Activated CD4-positive, alpha-beta T cell treated with anti-CD3 and anti-CD28 coated beads, Interleukin-2, amount 10 ng/mL, durations not matched to agents 7 days and 5 days (primary cell): Measurements from ENCODE around the gene TPRA1. TPM values are rescaled to one million over a fixed set of nuclear protein-coding genes. Genes with fewer than 3 reads are reported as not detected.

Experiments used
- CTCF ChIA-PET: fragments of 350-600 bp; sonication (Branson Sonifier 250); formaldehyde crosslinking; loops from one replicate; lab custom pipeline; 2021; ENCODE audit warnings: antibody characterized with exemption; lab: Charles Lee
- POLR2A ChIA-PET: fragments of 350-600 bp; sonication (Branson Sonifier 250); formaldehyde crosslinking; loops from one replicate; lab custom pipeline; 2021; ENCODE audit warnings: antibody characterized with exemption; lab: Charles Lee
- DNase-seq: peaks from one replicate; pipeline ENCODE4 v3.0.0-alpha.2; 2020
- H3K27ac Mint-ChIP-seq: one replicate; pipeline ENCODE4 v1.8.0; 2021; ENCODE audit warnings: mild to moderate bottlenecking, moderate library complexity, mixed read lengths
- H3K27me3 Mint-ChIP-seq: one replicate; pipeline ENCODE4 v1.8.0; 2021; ENCODE audit warnings: mixed read lengths
- H3K36me3 Mint-ChIP-seq: one replicate; pipeline ENCODE4 v1.8.0; 2021; ENCODE audit warnings: low read depth, mixed read lengths
- H3K4me1 Mint-ChIP-seq: one replicate; pipeline ENCODE4 v1.8.0; 2021; ENCODE audit warnings: mixed read lengths
- H3K4me3 Mint-ChIP-seq: one replicate; pipeline ENCODE4 v1.8.0; 2021; ENCODE audit warnings: mild to moderate bottlenecking, moderate library complexity, mixed read lengths
- H3K9me3 Mint-ChIP-seq: one replicate; pipeline ENCODE4 v1.8.0; 2021; ENCODE audit warnings: mixed read lengths
- total RNA-seq, 2 experiments: library from RNA; stranded (reverse); gene quantifications; one replicate each; pipeline ENCODE4 v1.2.3, GENCODE V29; 2021

TPRA1 gene
- total RNA-seq: 10 to 100 TPM; 27.1 to 30.6 TPM

DNA sequence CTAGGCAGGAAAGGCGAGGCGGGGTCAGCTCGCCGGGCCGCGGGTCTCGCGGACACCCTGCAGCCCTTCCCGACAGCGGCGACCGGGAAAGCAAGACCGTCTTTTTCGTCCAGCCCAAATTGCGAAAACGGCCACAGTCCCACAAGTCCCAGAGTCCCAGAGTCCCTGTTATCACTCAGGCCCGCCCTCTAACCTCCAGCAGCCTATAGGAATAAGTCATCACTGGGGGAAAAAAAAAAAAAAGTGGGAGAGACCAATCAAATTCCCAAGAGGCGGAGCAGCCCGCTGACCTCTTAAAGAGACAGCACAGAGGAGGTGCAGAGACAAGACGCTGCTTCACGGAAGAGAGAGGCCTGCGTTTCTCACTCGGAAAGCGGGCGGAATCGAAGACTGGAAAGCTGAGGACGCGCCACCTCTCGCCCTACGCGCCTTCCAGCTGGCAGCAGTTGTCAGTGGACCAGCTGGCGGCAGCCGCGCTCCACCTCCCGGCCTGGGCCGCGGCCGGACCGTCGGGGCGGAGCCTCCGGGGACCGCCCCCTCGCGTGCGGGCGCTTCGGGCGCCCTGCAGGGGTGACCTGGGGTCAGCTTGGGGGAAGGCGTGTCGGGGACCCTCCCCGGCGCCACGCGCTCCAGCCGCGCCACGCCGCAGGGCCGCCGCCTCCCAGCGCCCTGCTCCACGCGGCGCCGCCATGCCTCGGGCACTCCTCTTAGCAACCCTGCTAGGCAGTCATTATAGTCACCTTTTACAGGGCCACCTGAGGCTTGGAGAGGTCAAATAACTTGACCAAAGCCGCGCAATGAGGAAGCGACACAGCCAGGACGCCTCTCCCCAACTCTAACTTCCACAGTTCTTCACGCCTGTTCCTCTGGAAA, at the start of gene TPRA1:
TSS of gene TPRA1 (minus strand) at position 141 of the 873 bp plus-strand sequence. CDS start 10,587 bp downstream, outside the sequence.
- H3K27me3 Mint-ChIP-seq: no peaks in the 10 kb centered on the region
- H3K4me3 Mint-ChIP-seq: peak within 1 kb of the TSS; percentile 91
- no peaks in the 10 kb centered on the region for H3K36me3 Mint-ChIP-seq
- peak; percentile 90 for DNase-seq
- H3K4me1 Mint-ChIP-seq: peaks cover 35% of the 10 kb centered on the region
- CTCF ChIA-PET: interaction anchor here (0.8 to 1.5 kb wide), 2 partner anchors 16 to 43 kb away, joined by 3 to 8 read pairs; no protein-coding TSS in a partner anchor
- H3K27ac Mint-ChIP-seq: peak within 1 kb of the TSS; percentile 97
- H3K9me3 Mint-ChIP-seq: no peaks in the 10 kb centered on the region
- POLR2A ChIA-PET: interaction anchor here (1.1 kb wide), 1 partner anchor 16 kb away, joined by 3 read pairs; no protein-coding TSS in a partner anchor

DNA sequence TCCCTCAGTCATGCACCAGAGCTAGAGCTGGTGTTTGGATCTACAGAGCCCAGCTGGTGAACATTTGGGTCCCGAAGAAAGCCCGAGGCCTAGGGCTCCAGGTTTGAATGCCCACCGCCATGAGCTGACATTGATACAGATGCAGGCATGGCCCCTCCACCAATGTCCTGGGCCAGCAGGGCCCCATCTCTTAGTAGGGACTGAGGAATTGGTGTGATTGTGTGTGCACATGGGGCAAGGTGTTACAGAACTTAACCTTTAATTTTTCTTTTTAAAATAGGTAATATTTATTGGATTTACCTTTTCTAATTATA, 49.5 kb upstream of the TPRA1 start:
- H3K9me3 Mint-ChIP-seq: no peaks in the 10 kb centered on the region
- DNase-seq: no peak
- H3K4me3 Mint-ChIP-seq: no peak overlapping the region
- no peaks in the 10 kb centered on the region for H3K36me3 Mint-ChIP-seq
- H3K27me3 Mint-ChIP-seq: no peaks in the 10 kb centered on the region
- H3K4me1 Mint-ChIP-seq: peaks cover 18% of the 10 kb centered on the region
- ChIA-PET POLR2A (no interaction called here), CTCF (no interaction called here)
- no peak overlapping the region for H3K27ac Mint-ChIP-seq

DNA sequence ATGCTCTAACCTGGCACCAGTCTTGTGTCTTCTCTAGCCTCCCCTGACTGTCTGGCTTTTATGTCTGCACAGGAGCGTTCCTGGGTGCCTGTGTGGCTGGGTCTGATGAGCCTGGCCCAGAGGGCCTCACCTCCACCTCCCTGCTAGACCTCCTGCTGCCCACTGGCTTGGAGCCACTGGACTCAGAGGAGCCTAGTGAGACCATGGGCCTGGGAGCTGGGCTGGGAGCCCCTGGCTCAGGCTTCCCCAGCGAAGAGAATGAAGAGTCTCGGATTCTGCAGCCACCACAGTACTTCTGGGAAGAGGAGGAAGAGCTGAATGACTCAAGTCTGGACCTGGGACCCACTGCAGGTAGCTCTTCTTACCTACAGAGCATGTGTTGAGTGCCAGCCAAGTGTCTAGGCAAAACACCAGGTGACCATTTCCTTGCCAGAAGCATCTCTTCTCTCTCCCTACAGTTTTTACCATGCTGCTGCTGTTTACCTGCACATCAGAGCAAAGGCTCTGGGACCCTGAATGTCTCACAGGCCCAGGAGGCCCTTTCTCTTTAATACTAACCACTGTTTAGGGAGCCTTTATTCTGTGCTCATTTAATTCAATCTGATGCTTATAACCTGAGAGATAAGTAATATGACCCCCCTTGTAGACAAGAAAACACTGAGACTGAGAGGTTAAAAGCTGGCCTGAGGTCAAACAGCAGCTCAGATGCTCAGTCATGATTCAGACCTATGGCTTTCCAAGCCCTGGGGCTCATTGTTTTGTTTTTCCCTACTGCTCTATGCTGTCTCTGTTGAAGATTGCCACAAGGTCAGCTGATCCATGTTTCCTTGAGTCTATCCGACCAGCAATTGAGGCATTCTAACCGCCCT, 48.9 kb upstream of the TPRA1 start:
- H3K27me3 Mint-ChIP-seq: no peaks in the 10 kb centered on the region
- peaks cover 18% of the 10 kb centered on the region for H3K4me1 Mint-ChIP-seq
- H3K9me3 Mint-ChIP-seq: no peaks in the 10 kb centered on the region
- DNase-seq: no peak
- no peaks in the 10 kb centered on the region for H3K36me3 Mint-ChIP-seq
- no peak overlapping the region for H3K4me3 Mint-ChIP-seq
- ChIA-PET CTCF (no interaction called here), POLR2A (no interaction called here)
- no peak overlapping the region for H3K27ac Mint-ChIP-seq

DNA sequence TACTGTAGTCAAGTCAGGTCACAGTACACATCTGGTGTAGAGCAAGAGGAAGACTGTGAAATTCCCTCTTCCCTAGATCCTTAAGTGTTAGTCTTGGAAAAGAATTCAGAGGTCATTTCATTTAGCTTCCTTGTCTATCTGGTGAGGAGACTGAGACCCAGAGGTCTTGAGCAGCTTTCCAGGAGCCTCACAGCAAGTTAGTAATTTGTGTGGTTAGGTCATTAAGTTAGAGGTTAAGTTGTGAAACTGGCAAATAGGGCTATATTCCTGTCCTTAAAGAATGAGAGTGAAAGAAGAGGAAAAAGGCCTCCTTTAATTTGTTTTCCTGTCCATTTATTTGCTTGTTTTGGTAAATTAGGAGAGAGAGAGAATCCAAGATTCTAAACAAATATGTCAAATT, 47.4 kb upstream of the TPRA1 start:
- DNase-seq: no peak
- Mint-ChIP-seq H3K36me3 (no peaks in the 10 kb centered on the region), H3K27me3 (no peaks in the 10 kb centered on the region), H3K27ac (peak overlapping the region; percentile 44), H3K9me3 (no peaks in the 10 kb centered on the region), H3K4me3 (no peak overlapping the region), H3K4me1 (peaks cover 18% of the 10 kb centered on the region)
- POLR2A ChIA-PET: no interaction called here
- CTCF ChIA-PET: no interaction called here

DNA sequence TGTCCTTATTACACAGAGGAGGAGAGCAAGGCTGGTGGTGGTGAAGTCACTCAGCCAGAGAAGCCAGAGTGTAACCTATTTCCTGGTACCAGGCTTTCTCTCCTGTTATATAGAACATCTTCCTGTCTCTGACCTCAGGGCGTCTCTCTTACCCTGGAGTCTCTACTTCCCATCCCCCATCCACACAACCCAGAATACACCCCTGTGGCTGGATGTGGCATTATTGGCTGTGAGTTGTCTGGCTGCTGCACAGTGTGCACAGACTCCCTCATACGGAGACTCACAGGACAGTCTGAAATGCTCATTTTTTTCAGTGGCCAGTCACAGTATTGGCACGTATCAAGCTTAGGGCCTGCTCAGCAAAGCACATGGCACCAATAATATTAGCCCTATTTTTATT, 47.0 kb upstream of the TPRA1 start:
- Mint-ChIP-seq H3K27ac (peak overlapping the region; percentile 44), H3K27me3 (no peaks in the 10 kb centered on the region), H3K36me3 (no peaks in the 10 kb centered on the region), H3K4me3 (no peak overlapping the region), H3K4me1 (peaks cover 18% of the 10 kb centered on the region), H3K9me3 (no peaks in the 10 kb centered on the region)
- CTCF ChIA-PET: no interaction called here
- DNase-seq: peak; percentile 75
- POLR2A ChIA-PET: no interaction called here

DNA sequence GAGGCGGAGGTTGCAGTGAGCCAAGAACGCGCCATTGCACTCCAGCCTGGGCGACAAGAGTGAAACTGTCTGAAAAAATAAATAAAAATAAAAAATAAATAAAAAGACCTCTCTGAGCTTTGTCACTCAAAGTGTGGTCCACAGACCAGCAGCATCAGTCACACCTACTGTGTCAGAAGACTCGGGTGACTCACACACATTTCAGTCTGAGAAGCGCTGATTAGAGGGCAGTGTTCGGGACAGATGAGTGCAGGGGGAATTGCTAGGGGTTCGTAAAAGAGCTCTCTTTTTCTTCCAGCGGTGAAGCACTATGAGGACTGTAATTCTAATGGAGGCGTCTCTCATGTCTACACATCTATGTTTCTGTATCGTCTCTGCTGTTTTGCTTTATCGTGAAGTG, 44.1 kb upstream of the TPRA1 start:
- Mint-ChIP-seq H3K36me3 (peaks cover 7% of the 10 kb centered on the region), H3K4me1 (peaks cover 29% of the 10 kb centered on the region), H3K9me3 (no peaks in the 10 kb centered on the region), H3K4me3 (no peak overlapping the region), H3K27ac (no peak overlapping the region), H3K27me3 (peaks cover 25% of the 10 kb centered on the region)
- POLR2A ChIA-PET: no interaction called here
- DNase-seq: no peak
- CTCF ChIA-PET: no interaction called here

DNA sequence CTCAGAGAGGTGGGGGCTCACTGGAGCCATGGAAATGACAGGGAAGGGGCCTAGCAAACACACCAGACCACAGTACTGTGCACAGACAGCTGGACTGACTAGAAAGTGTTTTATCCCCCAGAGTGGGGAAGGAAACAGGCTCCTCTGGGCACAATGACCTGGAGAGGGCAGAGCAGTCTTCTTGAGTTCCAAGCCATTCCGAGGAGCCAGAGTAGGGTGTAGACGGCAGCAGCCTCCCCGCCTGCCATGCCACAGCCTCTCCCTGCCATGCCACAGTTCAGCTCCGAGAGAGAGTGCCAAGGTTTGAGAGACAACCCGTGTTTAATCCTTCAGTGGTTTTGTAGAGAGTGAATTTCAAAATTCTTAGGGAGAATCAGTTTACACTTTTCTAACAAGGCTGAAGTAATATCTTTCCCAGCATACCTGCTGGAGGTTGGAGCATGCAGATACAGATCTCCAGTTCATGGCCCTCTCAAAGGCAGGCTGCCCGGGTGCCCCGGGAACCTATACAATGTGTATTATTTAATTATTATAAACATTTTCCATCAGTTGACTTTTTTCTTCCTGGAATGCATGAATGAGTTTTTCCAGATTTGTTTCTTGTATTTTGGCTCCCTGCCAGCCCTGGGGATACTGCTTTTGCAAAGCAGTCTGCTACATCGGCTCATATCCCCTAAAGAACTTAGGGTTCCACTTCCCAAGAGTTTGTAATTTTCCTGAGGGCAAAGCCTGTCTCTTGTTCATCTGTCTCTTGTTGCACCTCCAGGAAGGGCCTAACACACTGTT, 41.7 kb upstream of the TPRA1 start:
- DNase-seq: no peak
- Mint-ChIP-seq H3K9me3 (no peaks in the 10 kb centered on the region), H3K4me3 (no peak overlapping the region), H3K4me1 (peaks cover 29% of the 10 kb centered on the region), H3K27ac (no peak overlapping the region), H3K36me3 (peaks cover 9% of the 10 kb centered on the region), H3K27me3 (peaks cover 43% of the 10 kb centered on the region)
- POLR2A ChIA-PET: no interaction called here
- CTCF ChIA-PET: interaction anchor here (0.7 to 2.3 kb wide), 2 partner anchors 21 to 55 kb away, joined by 3 to 4 read pairs; no protein-coding TSS in a partner anchor

DNA sequence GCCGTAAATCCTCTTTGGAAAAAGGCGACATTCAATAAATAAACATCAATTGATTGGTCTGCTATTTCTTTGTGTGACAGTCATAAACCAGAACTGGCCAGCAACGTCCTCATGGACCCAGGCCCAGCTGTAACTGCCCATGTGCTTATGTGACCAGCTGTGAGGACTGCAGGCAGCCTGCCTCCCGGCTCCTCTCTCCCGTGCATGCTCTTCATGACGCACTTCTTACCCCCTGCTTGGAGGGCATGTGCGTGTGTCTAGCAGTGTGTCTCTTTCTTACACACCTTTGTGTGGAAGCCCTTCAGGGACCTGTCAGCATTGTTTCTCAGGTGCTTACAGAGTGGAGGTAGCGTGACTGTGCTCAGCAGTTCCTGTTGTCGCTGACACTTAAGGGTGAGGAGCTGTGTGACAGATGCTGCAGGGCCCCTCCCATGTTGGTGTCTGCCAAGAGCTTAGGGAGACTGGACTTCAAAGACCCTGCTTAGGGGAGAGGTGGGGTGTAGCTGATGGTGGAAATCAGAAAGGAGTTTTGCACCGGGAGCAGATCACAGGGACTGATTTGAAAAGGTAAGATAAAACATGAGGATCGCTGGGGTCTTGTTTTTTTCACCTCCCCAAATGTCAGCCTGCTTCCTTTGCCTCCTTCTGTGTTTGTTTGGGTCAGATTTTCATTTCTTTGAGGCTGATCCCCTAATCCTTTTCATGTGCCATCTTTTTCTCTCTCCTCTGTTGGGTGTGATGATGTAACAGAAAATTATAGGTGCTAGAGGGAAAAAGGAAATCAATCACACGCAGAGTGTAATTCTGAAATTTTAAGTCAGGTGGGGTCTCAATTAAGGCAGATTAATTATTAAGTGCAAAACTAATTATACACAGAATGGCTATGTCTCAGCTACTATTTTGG, 40.5 kb upstream of the TPRA1 start:
- H3K27me3 Mint-ChIP-seq: peaks cover 54% of the 10 kb centered on the region
- no peak overlapping the region for H3K4me3 Mint-ChIP-seq
- H3K4me1 Mint-ChIP-seq: peaks cover 33% of the 10 kb centered on the region
- H3K36me3 Mint-ChIP-seq: peaks cover 9% of the 10 kb centered on the region
- H3K9me3 Mint-ChIP-seq: no peaks in the 10 kb centered on the region
- POLR2A ChIA-PET: interaction anchor here (0.6 kb wide), 1 partner anchor 69 kb away, joined by 3 read pairs; no protein-coding TSS in a partner anchor
- no peak for DNase-seq
- H3K27ac Mint-ChIP-seq: no peak overlapping the region
- CTCF ChIA-PET: interaction anchor here (1.3 kb wide), 1 partner anchor 14 kb away, joined by 3 read pairs; no protein-coding TSS in a partner anchor

DNA sequence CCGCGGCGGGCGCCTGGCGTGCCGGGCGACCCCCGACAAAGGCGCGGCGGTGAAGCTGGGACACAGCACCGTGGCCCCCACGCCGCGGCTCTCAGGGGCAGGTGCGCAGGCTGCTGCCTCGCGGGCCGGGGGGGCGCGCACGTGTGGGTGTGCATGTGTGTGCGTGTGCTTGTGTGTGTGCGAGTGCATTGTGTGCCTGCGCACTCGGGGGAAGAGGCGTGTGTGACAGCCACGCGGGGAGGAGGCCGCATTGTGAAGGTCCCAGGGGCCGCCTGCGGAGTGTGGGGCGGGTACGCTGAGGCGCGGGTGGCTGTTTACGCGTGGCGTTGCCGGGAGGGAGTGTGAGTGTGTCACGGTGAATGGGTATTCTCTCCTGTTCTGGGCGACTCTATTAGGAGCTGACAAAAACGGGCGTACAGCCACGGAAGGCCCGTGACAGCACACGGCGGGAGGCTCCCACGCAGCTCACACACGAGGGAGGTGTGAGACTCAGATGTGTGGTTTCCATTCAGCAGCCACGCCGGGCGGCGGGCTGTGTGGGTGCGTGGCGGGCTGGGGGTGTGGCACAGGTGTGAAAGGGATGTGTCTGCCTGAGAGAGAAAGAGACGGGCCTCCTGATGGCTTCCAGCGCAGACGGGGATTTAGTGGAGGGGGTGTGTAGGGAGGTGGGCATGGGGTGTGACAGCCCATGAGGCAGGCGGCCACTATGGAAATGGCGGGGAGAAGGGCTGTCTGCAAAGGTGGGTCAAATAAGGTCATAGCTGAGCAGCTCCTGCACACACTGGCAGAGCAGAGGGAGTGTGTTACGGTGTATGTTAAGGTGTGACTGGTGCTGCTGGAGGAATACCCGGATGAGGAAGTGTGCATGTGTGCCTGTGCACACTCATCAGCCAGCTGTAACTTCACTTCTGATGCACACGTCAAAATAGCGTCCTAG, 39.2 kb upstream of the TPRA1 start:
- Mint-ChIP-seq H3K36me3 (peaks cover 9% of the 10 kb centered on the region), H3K4me1 (peaks cover 33% of the 10 kb centered on the region), H3K4me3 (peak overlapping the region; percentile 76), H3K27ac (peak overlapping the region; percentile 62), H3K9me3 (no peaks in the 10 kb centered on the region), H3K27me3 (peaks cover 57% of the 10 kb centered on the region)
- CTCF ChIA-PET: interaction anchor here (1.0 to 1.3 kb wide), 2 partner anchors 15 to 32 kb away, joined by 3 read pairs; partner anchors contain the start of gene MCM2
- DNase-seq: peak; percentile 23
- POLR2A ChIA-PET: no interaction called here

DNA sequence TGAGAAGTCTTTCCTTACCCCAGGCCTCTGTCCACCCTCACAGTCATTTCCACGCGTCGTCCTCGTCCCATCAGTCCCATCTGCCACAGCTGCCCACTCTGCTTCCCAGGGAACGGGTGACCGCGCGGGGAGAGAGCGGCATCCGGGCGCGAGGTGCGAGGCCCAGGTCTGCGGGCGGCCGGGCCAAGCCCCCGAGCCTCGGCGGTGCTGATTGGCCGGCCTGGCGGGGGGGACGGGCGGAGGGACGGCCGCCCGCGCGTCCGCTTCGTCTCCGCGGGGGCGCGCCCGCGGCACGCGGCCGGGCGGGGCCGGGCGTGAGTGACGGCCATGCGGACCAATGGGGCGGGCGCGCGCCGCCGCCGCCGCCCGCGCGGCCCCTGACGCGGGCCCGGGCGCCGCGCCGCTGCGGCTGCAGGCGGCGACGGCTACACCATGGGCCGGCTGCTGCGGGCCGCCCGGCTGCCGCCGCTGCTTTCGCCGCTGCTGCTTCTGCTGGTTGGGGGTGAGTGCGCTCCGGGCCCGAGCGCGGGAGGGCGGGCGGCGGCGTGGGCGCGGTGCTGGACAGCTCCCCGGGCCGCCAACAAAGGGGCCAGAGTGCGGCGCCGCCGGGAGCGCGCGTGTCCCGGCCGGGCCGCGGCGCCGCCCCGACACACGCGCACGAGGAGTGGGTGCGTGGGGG, 38.4 kb upstream of the TPRA1 start, which contains the start of gene PODXL2:
TSS of gene PODXL2 (plus strand) at position 398 of the 679 bp plus-strand sequence. CDS start at position 433, 35 bp downstream.
- Mint-ChIP-seq H3K9me3 (no peaks in the 10 kb centered on the region), H3K27me3 (peaks cover 57% of the 10 kb centered on the region), H3K36me3 (peaks cover 9% of the 10 kb centered on the region), H3K27ac (peak within 1 kb of the TSS; percentile 62), H3K4me3 (peak within 1 kb of the TSS; percentile 76), H3K4me1 (peaks cover 33% of the 10 kb centered on the region)
- ChIA-PET POLR2A (no interaction called here), CTCF (interaction anchor here (1.0 to 1.1 kb wide), 3 partner anchors 31 to 54 kb away, joined by 3 read pairs; partner anchors contain the start of gene MCM2)
- peak; percentile 21 for DNase-seq
